Measurements from ENCODE around the gene LSM7.

- TF ChIP-seq CTCF (IDR thresholded peaks at IDR 0.05) (no peak), POLR2A (IDR thresholded peaks at IDR 0.05) (no peak), EP300 (IDR thresholded peaks at IDR 0.05) (no peak), POLR2AphosphoS5 (IDR thresholded peaks at IDR 0.05) (no peak)
These were observed 40.6 kb downstream of the LSM7 start for GRCh38 chr19:2287585-2288337.
